Esophagus muscularis mucosa (tissue), 3 donors: ENCODE data around the gene BARX1.

Source experiments
- POLR2A ChIP-seq: fragments of 450-650 bp; IDR thresholded peaks from one replicate; pipeline ENCODE4 v1.6.1; 2017; ENCODE audit warnings: antibody characterized with exemption, moderate library complexity, mild to moderate bottlenecking, low read depth
- TF ChIP-seq, protein P1 (sequence below), 3 experiments: fragments of 200-600 bp in 2 of 3; fragments of 450-650 bp in 1 of 3; sonication (generic) in 2 of 3; IDR thresholded peaks; one replicate each; pipeline ENCODE4 v1.5.1; 2017 to 2019; ENCODE audit warnings: antibody characterized with exemption in 3 of 3, mild to moderate bottlenecking in 2 of 3, moderate library complexity in 1 of 3

DNA sequence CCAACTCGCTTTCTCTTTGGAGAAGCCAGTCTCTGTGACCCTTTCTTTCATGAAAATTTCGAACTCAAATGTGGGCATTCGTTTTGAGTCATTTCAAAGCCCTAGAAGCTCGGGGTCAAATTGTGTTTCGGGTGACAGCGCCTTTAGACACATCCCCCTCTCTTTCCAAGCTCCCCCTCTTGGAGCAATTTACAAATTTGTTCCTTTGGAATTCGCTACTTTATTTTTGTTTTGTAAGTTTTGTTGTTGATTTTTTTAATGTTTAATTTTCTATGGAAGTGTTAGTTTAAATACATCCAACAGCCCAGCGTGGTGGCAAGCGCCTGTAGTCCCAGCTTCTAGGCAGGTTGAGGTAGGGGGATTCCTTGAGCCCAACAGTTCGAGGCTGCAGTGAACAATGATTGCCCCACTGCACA is 4.6 kb upstream of the BARX1 start:
- TF ChIP-seq POLR2A: no peak
- TF ChIP-seq, protein P1, sequence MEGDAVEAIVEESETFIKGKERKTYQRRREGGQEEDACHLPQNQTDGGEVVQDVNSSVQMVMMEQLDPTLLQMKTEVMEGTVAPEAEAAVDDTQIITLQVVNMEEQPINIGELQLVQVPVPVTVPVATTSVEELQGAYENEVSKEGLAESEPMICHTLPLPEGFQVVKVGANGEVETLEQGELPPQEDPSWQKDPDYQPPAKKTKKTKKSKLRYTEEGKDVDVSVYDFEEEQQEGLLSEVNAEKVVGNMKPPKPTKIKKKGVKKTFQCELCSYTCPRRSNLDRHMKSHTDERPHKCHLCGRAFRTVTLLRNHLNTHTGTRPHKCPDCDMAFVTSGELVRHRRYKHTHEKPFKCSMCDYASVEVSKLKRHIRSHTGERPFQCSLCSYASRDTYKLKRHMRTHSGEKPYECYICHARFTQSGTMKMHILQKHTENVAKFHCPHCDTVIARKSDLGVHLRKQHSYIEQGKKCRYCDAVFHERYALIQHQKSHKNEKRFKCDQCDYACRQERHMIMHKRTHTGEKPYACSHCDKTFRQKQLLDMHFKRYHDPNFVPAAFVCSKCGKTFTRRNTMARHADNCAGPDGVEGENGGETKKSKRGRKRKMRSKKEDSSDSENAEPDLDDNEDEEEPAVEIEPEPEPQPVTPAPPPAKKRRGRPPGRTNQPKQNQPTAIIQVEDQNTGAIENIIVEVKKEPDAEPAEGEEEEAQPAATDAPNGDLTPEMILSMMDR (IDR thresholded peaks at IDR 0.05): no peak
